T-helper 1 cell treated with Interleukin-12 subunit alpha and Interleukin-12 subunit beta and Interleukin-4 antibody, amounts not matched to agents 30 μg/mL and 1 μg/mL, for 36 hours (primary cell): ENCODE results near the gene GALNT9.
"Not testable (repeated sequence)": the region's sequence is repeated elsewhere in the genome, so short reads cannot be mapped to it uniquely, and the experiment has no call there.

Source experiments
- H3K27ac Mint-ChIP-seq: one replicate; pipeline ENCODE4 v1.8.0; 2021; ENCODE audit warnings: mild to moderate bottlenecking, mixed read lengths
- H3K27me3 Mint-ChIP-seq: one replicate; pipeline ENCODE4 v1.8.0; 2021; ENCODE audit warnings: low read depth, mixed read lengths
- H3K36me3 Mint-ChIP-seq: one replicate; pipeline ENCODE4 v1.8.0; 2021; ENCODE audit warnings: low read depth, mixed read lengths
- H3K4me1 Mint-ChIP-seq: one replicate; pipeline ENCODE4 v1.8.0; 2021; ENCODE audit warnings: low read depth, mixed read lengths
- H3K4me3 Mint-ChIP-seq: one replicate; pipeline ENCODE4 v1.8.0; 2021; ENCODE audit warnings: mild to moderate bottlenecking, moderate library complexity, mixed read lengths
- H3K9me3 Mint-ChIP-seq: one replicate; pipeline ENCODE4 v1.8.0; 2021; ENCODE audit warnings: mixed read lengths

Gene GALNT9

GRCh38 chr12:132271755-132272092, 57.7 kb downstream of the GALNT9 start:
- no peaks in the 10 kb centered on the region for H3K36me3 Mint-ChIP-seq
- H3K4me3 Mint-ChIP-seq: no peak overlapping the region
- H3K4me1 Mint-ChIP-seq: no peaks in the 10 kb centered on the region
- H3K9me3 Mint-ChIP-seq: no peaks in the 10 kb centered on the region
- no peaks in the 10 kb centered on the region for H3K27me3 Mint-ChIP-seq
- no peak overlapping the region for H3K27ac Mint-ChIP-seq

GRCh38 chr12:132270969-132271754, 58.2 kb downstream of the GALNT9 start:
- H3K27me3 Mint-ChIP-seq: no peaks in the 10 kb centered on the region
- no peak overlapping the region for H3K27ac Mint-ChIP-seq
- no peak overlapping the region for H3K4me3 Mint-ChIP-seq
- H3K9me3 Mint-ChIP-seq: no peaks in the 10 kb centered on the region
- H3K4me1 Mint-ChIP-seq: no peaks in the 10 kb centered on the region
- H3K36me3 Mint-ChIP-seq: no peaks in the 10 kb centered on the region

DNA sequence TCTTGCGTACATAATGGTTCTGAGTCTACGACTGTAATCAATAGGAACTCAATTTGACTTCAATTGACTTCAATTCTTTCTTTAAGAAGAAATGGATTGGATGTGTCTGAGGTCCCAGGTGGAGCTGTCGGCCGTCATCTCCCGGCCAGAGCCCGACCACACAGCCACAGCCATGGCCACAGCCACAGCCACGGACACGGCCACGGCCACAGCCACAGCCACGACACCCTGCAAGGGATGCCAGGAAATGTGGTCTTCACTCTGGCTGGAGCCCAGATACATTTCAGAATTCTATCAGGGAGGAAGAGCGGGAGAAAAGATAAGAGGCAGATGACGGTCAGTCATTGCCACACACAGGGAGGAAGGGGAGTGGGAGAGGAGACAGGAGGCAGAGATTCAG, 58.9 kb downstream of the GALNT9 start:
- Mint-ChIP-seq H3K9me3 (no peaks in the 10 kb centered on the region), H3K36me3 (no peaks in the 10 kb centered on the region), H3K4me3 (no peak overlapping the region), H3K27ac (no peak overlapping the region), H3K4me1 (no peaks in the 10 kb centered on the region), H3K27me3 (no peaks in the 10 kb centered on the region)

DNA sequence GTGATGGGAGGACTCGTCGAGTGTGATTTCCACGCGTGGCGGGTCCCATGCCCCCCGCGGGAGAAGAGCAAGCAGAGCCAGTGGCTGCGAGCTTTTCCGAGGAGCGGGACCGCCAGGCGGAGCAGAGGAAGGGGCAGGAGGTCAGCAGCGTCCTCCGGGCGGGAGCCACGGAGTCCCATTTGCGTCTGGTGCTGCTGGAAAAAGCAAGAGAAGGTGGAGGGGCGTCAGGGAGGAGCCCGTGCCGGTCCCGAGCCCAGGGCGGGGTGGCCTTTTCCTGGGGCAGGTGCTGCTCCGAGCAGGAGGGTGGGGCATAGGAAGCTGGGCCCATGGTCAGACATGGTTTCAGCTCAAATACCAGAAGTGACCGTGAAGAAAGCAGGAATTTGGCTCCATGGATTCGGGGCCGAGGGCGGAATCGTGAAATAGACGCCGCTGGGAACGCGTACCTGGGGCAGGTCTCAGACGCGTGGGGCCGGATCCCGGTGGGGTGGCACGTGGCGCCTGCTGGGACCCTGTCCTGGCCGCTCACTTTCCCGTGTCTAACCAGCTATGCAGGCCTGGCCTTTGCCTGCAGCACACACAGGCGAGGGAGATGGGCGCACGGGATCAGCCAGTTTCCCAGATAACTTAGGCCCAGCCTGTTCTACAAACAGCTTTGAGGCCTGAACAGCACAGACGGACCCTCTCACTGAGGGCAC, 60.0 kb downstream of the GALNT9 start:
- Mint-ChIP-seq H3K4me3 (no peak overlapping the region), H3K4me1 (no peaks in the 10 kb centered on the region), H3K36me3 (no peaks in the 10 kb centered on the region), H3K27ac (no peak overlapping the region), H3K27me3 (no peaks in the 10 kb centered on the region), H3K9me3 (no peaks in the 10 kb centered on the region)

DNA sequence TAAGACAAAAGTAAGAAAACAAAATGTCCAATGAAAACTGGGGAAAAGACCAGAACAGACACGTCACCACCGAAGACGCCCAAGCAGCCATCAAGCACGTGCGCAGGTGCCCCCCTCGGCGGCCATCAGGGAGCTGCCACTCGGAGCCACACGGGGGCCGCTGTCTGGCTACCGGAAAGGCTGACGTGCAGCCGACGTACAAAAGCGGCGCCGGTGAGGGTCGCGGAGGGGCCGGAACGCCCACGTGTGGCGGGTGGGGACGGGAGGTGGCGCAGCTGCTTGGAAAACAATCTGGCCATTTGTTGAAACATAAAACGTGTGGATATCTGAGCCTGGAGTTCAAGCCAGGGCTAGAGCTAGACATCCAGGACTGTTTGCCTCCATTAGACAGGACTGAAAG, 60.7 kb downstream of the GALNT9 start:
- no peak overlapping the region for H3K4me3 Mint-ChIP-seq
- no peaks in the 10 kb centered on the region for H3K4me1 Mint-ChIP-seq
- H3K27ac Mint-ChIP-seq: no peak overlapping the region
- H3K9me3 Mint-ChIP-seq: no peaks in the 10 kb centered on the region
- H3K27me3 Mint-ChIP-seq: no peaks in the 10 kb centered on the region
- no peaks in the 10 kb centered on the region for H3K36me3 Mint-ChIP-seq

DNA sequence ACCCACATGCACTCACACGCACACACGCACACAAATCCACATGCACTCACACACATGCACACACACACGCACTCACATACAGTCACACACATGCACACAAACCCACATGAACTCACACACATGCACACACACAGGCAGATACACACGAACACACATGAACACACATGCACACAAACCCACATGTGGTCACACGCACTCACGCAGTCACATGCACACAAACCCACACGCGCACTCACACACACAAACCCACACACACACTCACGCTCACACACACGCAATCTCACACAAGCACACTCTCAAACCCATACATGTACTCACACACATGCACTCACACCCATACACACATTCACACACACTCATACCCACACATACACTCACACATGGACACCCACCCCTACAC, 61.5 kb downstream of the GALNT9 start:
- Mint-ChIP-seq H3K27ac (no peak overlapping the region), H3K4me1 (no peaks in the 10 kb centered on the region), H3K4me3 (no peak overlapping the region), H3K9me3 (no peaks in the 10 kb centered on the region), H3K27me3 (no peaks in the 10 kb centered on the region), H3K36me3 (no peaks in the 10 kb centered on the region)

DNA sequence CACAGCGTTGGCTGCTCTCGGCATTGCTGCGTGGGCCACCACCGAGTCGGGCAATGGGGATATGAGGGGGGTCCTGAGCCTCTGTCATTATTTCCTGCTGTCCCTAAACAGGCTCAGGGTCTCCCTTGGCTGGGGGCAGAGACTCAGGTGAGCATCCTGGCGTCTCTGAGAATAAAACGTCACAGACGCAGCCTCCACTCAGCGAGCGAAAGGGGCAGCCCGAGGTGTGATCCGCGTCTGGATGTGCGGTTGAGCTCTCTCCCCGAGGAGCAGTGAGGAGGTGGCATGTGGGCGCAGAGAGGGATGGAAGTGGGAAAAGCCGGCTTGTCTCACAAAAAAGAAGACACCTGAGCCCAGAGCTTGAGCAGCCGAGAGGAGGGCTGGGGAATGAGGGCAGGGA, 62.6 kb downstream of the GALNT9 start:
- Mint-ChIP-seq H3K27ac (no peak overlapping the region), H3K4me3 (no peak overlapping the region), H3K9me3 (no peaks in the 10 kb centered on the region), H3K36me3 (no peaks in the 10 kb centered on the region), H3K4me1 (no peaks in the 10 kb centered on the region), H3K27me3 (no peaks in the 10 kb centered on the region)

DNA sequence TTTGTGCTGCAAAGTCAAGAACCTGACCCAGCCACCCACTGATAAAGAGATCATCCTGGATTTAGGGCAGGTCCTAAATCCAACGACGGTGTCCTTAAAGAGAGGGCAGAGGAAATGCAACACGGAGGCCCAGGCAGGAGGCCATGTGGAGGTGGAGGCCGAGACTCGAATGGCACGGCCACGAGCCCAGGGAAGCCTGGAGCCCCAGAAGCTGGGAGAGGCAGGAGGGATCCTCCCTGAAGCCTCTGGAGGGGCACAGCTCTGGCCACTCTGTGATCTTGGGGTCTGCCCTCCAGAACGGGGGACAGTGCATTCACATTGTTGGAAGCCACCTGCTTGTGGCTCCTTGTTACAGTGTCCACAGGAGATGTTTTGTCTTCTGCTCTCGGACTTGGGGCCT, 63.0 kb downstream of the GALNT9 start:
- Mint-ChIP-seq H3K27ac (no peak overlapping the region), H3K9me3 (no peaks in the 10 kb centered on the region), H3K27me3 (no peaks in the 10 kb centered on the region), H3K4me3 (no peak overlapping the region), H3K36me3 (no peaks in the 10 kb centered on the region), H3K4me1 (no peaks in the 10 kb centered on the region)

GRCh38 chr12:132265822-132266221, 63.6 kb downstream of the GALNT9 start:
- H3K4me1 Mint-ChIP-seq, H3K27me3 Mint-ChIP-seq, H3K9me3 Mint-ChIP-seq, H3K4me3 Mint-ChIP-seq, H3K27ac Mint-ChIP-seq, H3K36me3 Mint-ChIP-seq: not testable (repeated sequence)

- Mint-ChIP-seq H3K4me3 (no peak overlapping the region), H3K27me3 (no peaks in the 10 kb centered on the region), H3K27ac (no peak overlapping the region), H3K36me3 (no peaks in the 10 kb centered on the region), H3K4me1 (no peaks in the 10 kb centered on the region), H3K9me3 (no peaks in the 10 kb centered on the region)
These were observed 64.2 kb downstream of the GALNT9 start for GRCh38 chr12:132265056-132265800.

DNA sequence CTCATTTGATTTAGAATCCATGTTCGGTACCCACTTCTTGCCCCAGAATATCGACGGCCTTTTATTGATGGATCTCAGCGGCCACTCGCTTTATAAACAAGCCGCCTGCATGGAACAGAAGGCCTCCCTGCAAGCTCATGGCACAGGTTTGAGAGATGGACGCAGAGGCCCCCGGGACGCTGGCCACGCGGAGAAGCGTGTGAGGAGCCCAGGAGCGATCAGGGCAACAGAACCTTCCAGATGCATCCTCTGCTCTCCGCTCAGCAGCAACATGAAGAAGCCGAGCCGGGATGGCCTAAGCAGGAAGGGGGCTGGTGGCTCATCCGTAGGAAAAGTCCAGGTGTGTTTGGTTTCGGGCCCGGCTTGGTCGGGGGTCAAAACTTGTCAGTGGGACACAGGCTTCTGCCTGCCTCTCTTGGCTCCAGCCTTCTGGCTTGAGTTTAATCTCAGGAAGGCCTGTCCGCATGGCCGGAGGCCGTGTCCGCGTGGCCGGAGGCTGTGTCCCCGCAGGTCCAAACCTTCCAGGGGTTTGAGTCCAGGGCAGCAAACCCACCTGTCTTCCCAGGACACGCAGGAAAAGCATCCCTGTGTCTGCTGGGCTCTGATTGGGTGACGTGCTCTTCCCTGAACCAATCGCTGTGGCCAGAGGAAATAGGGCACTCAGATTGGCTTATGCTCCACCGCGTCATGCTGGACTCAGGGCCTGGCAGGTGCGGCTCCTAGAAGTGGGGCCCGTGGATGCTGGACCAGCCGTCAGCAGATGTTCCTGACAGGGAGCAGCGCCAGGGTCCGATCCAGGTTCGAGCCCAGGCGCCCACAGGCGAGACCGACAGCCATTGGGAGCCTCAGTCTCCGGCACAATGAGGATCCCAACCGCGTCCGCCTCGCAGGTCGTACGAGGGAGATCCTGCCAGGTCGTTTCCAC, 65.0 kb downstream of the GALNT9 start:
- no peaks in the 10 kb centered on the region for H3K27me3 Mint-ChIP-seq
- H3K4me3 Mint-ChIP-seq: no peak overlapping the region
- no peaks in the 10 kb centered on the region for H3K36me3 Mint-ChIP-seq
- H3K4me1 Mint-ChIP-seq: no peaks in the 10 kb centered on the region
- H3K27ac Mint-ChIP-seq: no peak overlapping the region
- no peaks in the 10 kb centered on the region for H3K9me3 Mint-ChIP-seq

DNA sequence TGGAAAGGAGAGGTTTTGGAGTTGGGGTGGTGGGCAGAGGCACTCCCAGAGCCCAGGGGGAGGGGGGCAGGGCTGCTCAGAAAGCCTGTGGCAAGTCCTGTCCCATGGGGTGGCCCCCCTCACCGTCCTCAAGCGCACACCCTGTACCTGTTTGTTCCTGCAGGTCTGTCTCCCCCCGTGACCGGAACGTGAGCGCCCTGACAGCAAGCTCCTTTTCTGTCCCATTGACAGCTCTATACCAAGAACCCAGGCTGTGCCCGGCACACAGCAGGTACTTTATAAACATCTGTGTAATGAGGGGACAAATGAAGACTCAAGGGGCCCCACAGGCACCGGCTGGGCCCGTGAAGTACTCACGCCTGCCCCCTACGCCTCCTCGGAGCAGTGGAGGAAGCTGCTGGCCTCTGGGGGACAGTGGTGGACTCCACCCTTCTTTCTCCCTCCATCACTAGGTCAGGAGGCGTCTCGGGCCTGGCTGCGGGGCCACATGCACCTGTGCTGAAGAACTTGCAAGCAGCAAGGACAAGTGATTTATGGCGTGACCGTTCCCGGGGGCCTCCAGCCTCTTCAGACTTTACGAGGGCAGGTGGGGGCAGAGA, 65.8 kb downstream of the GALNT9 start:
- Mint-ChIP-seq H3K36me3 (no peaks in the 10 kb centered on the region), H3K27me3 (no peaks in the 10 kb centered on the region), H3K27ac (no peak overlapping the region), H3K9me3 (no peaks in the 10 kb centered on the region), H3K4me3 (no peak overlapping the region), H3K4me1 (no peaks in the 10 kb centered on the region)

- H3K4me1 Mint-ChIP-seq: no peaks in the 10 kb centered on the region
- H3K36me3 Mint-ChIP-seq: no peaks in the 10 kb centered on the region
- no peak overlapping the region for H3K27ac Mint-ChIP-seq
- no peaks in the 10 kb centered on the region for H3K27me3 Mint-ChIP-seq
- no peak overlapping the region for H3K4me3 Mint-ChIP-seq
- H3K9me3 Mint-ChIP-seq: no peaks in the 10 kb centered on the region
These were observed 66.4 kb downstream of the GALNT9 start for GRCh38 chr12:132263061-132263360.
